UCSD-AML1 (cell line): Measurements from ENCODE around the gene NBAS.
"Not testable (repeated sequence)": the region's sequence is repeated elsewhere in the genome, so short reads cannot be mapped to it uniquely, and the experiment has no call there.

Experiments
- DNase-seq: peaks from one replicate; lab custom pipeline; 2025; ENCODE audit not compliant: unreplicated experiment; lab: John Stamatoyannopoulos, UW

NBAS gene

GRCh38 chr2:15561574-15562344 lies 625 bp upstream of the NBAS start:
- DNase-seq: no peak

GRCh38 chr2:15560140-15560987 lies 770 bp downstream of the NBAS start:
- DNase-seq: peak; percentile 36

- no peak for DNase-seq
Measured at GRCh38 chr2:15559379-15560139, 1.6 kb downstream of the NBAS start.

GRCh38 chr2:15557887-15558311 lies 3.2 kb downstream of the NBAS start:
- DNase-seq: no peak

GRCh38 chr2:15556311-15556930 lies 4.7 kb downstream of the NBAS start:
- DNase-seq: no peak

- no peak for DNase-seq
Measured at GRCh38 chr2:15555760-15556193, 5.4 kb downstream of the NBAS start.

- no peak for DNase-seq
Measured at GRCh38 chr2:15554525-15555218, 6.5 kb downstream of the NBAS start.

GRCh38 chr2:15553951-15554350 lies 7.2 kb downstream of the NBAS start:
- no peak for DNase-seq

GRCh38 chr2:15553519-15553918 lies 7.6 kb downstream of the NBAS start:
- no peak for DNase-seq

- no peak for DNase-seq
Measured at GRCh38 chr2:15548974-15549373, 12.2 kb downstream of the NBAS start.

- no peak for DNase-seq
Measured at GRCh38 chr2:15547115-15547876, 13.8 kb downstream of the NBAS start.

GRCh38 chr2:15546297-15547098 lies 14.6 kb downstream of the NBAS start:
- no peak for DNase-seq

- DNase-seq: no peak
Measured at GRCh38 chr2:15544227-15544626, 16.9 kb downstream of the NBAS start.

GRCh38 chr2:15543541-15543940 lies 17.6 kb downstream of the NBAS start:
- DNase-seq: no peak

GRCh38 chr2:15543053-15543452 lies 18.1 kb downstream of the NBAS start:
- no peak for DNase-seq

GRCh38 chr2:15542269-15542668 lies 18.9 kb downstream of the NBAS start:
- DNase-seq: not testable (repeated sequence)

GRCh38 chr2:15540523-15540922 lies 20.6 kb downstream of the NBAS start:
- DNase-seq: not testable (repeated sequence)

- DNase-seq: no peak
Measured at GRCh38 chr2:15539999-15540398, 21.1 kb downstream of the NBAS start.

- DNase-seq: no peak
Measured at GRCh38 chr2:15538792-15539191, 22.3 kb downstream of the NBAS start.
